Stimulated activated CD8-positive, alpha-beta memory T cell treated with anti-CD3 and anti-CD28 coated beads, Interleukin-7, amount 100 ng/mL, for 1 hour (primary cell): ENCODE data around the gene ZNF526.

ENCODE experiments used
- DNase-seq, 2 donors: peaks; one replicate each; pipeline ENCODE4 v3.0.0-alpha.2; 2020; ENCODE audit warnings: low read depth in 2 of 2

ZNF526 gene, protein sequence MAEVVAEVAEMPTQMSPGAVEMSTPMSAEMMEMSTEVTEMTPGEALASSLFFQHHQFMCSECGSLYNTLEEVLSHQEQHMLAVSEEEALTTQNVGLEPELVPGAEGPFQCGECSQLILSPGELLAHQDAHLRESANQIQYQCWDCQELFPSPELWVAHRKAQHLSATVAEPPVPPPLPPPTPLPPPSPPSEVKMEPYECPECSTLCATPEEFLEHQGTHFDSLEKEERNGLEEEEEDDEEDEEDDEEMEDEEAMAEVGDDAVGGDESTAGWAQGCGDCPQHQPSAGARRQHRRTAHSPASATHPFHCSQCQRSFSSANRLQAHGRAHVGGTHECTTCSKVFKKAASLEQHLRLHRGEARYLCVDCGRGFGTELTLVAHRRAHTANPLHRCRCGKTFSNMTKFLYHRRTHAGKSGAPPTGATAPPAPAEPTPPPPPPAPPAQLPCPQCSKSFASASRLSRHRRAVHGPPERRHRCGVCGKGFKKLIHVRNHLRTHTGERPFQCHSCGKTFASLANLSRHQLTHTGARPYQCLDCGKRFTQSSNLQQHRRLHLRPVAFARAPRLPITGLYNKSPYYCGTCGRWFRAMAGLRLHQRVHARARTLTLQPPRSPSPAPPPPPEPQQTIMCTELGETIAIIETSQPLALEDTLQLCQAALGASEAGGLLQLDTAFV

DNA sequence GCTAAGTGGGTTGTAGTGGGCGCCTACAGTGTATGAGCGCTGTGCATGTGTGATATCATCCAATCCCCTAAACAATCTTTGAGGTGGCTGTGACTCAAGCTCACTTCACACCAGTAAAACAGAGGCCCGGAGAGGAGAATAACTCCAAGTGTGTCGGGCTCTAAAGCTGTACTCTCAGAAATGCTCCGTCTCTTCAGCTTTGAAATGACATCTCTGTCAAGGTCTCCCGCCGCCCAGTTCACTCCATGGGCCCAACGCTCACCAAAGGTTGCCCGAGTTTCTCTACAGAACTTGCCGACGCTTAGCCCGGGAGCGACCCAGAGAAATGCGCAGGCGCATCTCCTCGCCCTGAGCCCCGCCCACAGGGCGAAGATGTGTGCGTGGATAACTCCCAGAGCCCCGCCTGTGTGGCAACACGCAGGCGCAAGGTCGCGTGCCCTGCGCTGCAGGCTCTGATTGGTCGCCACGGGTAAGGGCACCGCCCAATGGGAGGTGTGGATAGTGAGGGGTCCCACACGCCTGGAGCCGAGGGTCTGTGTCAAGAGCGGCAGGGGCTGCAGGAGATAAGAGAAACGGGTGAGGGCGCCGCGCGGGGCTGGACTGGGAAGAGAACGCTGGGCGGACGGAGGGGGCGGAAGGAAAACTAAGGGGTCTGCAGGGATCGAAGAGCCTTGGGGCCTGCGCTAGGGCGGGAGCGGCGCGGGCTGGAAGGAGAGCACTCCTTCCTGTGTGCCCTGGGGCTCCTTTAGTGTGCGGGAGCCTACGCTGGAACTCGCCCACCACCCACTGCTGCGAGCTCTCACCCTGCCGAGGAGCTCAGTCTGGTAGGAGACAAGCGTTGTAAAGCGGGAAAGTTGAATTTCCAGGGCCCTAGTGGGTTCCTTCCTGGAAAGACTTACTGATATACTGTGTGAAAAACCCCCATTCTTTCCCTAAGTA is at the start of gene ZNF526:
Gene ZNF526 (plus strand): TSS at position 501 of the 939 bp plus-strand sequence. CDS start 4,092 bp downstream, outside the sequence.
- peak; percentile 91 to 94 for DNase-seq

DNA sequence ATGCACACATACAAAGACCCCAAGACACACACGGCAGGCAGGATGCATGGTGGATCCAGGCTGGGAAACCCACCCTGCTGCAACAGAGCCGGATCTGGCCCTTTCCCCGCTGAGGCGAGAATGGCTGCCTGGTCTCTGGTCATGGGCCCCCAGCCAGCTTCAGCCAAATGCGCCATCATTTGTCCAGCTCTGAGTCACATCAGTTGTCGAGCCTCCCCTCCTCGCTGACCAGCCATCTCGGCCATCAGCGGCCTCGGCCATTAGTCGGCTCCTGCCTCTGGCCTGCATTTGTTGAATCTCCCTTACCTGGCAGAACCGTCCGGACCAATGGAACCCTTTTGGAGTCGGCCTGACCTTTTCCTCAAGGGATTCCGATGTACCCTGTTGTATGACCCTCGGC is 49.4 kb upstream of the ZNF526 start:
- no peak for DNase-seq

DNA sequence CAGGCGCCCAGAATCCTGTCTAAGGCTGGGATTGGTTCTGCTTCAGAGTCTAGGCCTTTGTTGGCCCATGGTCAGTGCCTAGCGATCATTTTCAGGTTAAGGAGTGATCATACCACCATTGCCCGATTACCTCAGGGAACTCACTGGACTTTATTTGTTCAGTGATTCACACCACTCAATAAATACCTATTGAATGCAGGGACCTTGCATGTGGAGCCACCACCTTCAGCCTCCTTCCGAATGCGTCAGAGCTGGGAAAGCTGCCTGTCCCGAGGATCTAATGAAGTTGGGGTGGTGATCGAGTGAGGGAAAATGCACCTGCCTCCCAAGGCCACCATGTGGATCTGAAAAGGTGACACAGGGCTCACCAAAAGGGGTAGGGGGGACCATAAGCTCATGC is 47.9 kb upstream of the ZNF526 start:
- DNase-seq = no peak

DNA sequence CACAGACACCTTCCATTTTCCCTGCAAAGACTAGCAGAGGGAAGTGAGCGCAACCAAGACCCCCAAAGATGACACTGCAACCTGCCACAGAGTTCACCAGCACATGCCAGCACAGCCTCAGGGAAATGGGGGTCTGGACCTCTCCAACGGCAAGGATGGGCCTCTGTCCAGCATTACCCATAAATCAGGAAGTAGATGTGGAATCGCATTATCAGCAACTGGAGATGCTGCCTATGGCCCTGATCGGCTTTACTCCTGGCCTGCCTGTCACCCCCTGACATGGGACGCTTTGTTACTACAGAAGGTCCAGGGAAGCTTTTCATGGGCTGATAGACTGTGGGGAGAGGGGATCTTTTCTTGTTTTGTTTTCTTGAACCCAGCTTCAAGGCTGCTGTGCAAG is 46.4 kb upstream of the ZNF526 start:
- no peak for DNase-seq

DNA sequence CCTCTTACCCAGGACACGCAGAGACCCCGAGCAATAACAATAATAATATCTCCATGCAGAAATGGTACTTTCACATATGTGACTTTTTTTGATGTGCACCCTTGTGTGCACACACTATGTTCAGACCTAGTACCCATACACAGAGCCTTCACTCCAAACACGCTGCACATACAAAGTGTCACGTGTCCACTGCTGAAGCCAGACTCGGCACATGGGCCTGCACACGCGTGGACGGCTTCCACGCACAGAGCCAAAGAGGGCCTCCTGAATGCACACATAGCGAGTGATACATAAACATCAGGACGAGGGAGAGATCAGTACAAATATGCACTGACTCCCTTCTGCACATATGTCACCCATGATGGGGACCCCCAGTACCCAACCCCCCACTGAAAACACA is 45.9 kb upstream of the ZNF526 start:
- no peak for DNase-seq

DNA sequence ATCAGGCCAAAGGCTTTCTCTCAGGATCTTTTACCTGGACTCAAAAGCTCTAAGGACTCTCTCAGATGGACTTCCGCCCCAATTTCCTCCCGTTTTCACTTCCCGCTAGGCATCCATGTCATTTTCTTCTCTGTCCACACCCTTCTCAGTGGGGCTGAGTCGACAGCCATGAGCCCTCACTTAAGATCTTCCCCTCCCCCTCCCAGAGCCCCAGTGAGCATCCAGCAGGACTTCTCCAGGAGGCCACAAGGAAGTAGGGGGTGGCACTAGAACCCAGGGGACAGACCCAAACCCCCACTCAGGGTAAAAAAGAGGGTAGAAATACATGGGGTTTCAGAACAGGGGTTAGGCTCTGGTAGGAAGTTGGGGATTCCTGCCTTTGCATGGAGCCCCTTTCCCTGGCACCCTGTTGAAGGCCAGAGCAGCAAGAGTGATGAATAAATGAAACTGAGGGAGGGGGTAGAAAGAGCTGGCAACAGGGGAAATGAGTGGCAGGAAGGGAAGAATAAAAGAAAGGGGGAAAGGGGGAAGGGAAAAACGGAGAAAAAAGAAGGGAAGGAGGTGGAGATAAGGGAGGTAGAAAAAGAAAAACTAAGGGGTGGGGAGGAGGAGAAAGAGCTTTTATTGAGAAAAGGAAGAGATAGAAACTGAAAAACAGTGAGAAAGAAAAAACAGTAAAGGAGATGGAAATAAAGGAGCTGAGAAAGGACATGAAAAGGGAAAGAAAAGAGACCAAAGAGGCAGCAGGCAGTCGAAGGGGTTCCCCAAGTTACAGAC is 45.0 kb upstream of the ZNF526 start:
- DNase-seq = no peak

DNA sequence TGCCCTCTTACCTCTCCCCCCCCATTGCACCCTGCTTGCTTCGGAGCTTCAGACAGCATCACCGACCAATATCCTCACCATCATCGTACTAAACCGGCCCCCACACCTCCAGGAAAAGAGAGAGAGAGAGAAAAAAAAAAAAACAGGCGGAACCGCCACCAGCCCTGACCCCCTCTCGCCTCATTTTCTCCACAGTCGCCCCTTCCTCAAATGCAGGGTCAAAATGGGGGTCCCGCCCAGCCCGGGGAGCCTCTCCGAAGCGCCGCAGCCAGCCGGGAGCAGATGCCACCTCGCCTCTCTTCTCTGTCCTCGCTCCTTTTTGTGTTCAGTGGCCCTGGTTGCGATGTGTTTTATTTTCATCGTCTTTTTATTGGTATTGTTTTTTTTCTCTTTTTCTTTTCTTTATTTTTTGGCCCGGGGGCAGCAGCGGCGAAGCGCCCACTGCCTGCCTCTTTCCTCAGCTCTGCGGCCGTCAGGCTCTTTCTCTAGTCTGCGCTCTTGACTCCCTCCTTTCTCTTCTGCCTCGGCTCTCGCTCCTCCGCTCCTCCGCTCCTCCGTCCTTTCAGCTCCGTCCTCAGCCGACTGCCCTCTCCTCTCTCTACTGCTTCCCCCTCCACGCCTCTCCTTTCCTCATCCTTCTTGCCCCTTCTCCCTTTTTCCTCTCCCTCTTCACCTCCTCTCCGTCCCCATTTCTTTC is 44.0 kb upstream of the ZNF526 start:
- no peak for DNase-seq

DNA sequence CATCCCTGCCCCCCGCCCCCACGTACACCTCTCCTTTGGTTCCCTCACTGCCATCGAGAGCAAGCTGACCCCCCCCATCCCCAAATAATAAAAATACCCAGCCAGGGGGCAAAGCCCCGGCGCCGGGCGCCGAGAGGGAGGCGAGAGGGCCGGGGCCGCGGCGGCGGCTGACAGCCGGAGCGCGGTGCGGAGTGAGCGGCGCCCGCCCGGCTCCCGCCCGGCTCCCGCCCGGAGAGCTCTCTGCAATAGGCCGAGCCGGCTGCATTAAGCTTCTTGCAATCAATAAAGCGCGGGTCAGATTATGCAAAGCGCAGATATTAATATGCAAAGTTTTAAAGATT is 43.5 kb upstream of the ZNF526 start:
- DNase-seq = no peak

DNA sequence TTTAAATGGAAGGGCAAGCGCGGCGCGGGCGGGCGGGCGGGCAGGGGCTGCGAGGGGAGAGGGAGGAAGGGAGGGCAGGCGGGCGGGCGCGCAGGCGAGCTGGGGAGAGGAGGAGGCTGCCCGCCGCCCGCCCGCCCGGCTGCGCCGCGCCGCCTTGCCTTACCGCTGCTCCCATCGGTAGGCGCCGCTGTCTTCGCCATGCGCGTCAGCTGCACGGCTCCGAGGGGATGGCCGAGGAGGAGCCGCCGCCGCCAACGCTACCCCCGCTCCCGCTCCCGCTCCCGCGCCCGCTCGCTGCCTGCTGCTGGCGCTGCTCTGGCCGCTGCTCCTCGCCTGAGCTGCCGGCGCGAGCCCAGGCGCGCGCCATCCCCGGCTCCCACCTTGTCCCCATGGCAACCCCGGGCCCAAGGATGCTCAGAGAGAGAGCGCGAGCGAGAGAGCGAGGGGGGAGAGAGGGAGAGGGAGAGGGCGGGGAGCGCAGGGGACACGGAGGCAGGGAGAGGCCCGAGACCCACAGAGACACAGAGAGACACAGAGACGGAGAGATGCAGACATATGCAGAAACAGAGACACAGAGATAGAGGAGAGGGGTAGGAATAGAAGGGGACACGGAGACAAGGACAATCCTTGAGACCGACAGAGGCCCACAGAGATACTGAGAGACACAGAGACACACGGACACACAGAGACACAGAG is 43.0 kb upstream of the ZNF526 start:
- DNase-seq = peak; percentile 45 to 51

DNA sequence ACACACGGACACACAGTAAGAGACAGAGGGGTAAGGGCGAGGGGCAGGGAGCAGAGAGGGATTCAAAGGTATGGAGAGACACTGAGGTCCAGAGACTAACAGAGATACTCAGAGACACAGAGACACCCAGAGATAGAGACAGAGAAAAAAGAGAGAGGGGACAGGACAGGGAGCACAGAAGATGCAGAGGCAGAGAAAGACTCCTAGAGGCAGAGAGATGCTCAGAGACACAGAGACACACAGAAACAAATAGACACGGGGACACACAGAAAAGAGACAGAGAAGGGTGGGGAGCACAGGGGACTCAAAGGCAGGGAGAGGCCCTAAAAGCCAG is 42.5 kb upstream of the ZNF526 start:
- DNase-seq = no peak

DNA sequence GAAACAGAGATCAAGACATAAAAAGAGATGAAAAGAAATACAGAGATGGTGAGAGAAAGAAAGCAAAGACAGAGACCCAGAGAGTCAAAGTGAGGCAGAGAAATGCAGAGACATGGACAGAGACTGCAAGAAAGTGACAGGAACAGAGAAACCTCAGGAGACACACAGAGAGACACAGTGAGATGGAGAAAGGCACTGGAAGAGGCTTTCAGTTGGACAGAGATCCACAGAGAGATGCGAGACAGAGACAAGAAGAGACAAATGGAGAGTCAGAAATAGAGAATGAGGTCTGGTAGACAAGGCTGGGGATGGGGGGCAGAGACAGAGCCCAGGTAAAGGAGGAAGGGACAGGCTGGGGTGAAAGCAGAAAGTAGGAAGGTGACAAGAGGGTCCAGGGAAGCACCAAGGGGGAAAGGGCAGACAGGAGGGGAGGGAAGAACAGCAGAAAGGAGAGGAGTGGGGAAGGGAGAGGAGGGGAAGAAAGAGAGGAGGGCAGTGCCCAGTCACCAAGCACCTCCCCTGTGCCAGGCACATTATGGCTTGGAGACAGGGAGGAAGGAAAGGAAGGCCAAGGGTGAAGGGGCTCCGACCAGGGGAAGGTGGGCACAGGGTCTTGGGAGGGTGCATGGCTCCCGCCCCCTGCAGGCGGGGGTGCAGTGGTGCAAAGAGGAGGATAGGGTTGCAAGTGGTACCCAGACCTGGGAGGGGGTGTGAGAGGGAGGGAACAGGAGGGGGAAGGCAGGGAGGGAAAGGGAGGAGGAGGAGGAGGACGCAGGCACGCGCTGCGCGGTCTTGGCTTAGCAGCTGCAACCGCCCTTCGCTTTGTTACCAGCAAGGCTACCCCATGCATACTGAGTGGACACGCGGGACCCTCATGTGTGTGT is 41.1 kb upstream of the ZNF526 start:
- DNase-seq = no peak

DNA sequence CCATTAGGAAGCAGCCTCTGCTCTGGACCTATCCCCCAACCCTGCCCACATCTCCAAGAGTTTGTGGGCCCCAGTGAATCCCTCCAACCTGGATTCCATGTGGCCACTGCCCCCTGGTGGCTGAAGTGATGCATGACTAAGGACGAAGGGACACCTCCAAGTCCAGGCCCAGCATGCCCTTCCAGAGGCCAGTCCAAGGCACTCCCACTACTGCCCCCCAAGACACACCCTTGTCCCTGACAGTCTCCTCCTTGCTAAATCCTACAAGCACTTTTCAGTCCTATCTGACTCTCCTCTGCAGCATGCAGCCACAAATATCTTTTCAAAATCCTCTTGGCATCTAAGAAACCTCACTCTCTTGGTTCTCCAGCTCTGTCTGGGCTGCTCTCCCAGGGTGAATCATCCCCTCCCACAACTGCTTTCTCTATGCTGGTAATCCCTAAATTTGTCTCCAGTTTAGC is 35.7 kb upstream of the ZNF526 start:
- DNase-seq = peak; percentile 31 to 55

DNA sequence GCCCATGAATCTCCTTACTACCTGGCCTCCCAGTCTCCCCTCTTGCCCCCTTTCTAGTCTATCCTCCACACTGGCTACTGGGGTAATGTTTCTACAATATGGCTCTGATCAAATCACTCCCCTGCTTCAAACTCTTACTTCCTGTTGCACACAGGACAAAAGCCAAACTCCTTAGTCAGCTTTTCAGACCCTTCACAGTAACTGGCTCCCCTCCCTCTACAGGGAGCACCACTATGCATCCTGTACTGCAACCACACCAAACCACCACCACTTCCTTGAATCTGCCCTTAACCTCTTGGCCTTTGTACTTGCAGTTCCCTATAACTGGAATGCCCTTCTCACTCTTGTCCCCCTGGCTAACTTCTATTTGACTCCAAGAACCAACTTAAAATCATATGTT is 34.8 kb upstream of the ZNF526 start:
- no peak for DNase-seq

DNA sequence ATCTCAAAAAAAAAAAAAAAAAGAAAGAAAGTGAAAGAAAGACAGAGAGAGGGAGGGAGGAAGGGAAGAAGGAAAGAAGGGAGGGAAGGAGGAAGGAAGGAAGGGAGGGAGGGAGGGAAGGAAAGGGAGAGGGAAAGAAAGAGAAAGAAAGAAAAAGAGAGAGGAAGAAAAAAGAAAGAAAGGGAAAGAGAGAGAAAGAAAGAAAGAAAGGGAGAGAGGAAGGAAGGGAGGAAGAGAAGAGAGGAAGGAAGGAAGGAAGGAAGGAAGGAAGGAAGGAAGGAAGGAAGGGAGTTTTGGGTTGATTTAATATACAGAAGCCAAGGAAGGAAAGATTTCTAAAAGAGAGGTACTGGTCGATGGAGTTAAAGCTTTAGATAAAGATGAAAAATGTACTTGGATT is 31.4 kb upstream of the ZNF526 start:
- no peak for DNase-seq

DNA sequence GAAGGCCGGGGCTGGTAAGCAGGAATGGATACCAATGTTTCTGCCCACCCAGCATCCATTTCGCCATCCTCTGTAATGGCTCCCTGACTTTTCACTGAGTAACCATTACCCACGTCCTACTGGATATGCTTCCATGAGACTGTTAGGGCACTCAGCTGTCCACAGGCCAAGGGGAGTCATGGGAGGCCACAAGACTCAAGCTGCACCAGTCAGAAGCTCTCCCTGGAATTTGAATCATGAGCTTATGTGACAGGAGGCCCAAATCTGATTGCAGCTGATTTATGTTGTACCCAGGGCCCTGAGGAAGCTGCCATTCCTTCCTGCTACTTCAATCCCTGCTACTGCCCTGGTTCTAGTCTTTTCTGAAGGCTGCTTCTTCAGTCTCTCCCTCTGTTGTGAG is 31.0 kb upstream of the ZNF526 start:
- no peak for DNase-seq

DNA sequence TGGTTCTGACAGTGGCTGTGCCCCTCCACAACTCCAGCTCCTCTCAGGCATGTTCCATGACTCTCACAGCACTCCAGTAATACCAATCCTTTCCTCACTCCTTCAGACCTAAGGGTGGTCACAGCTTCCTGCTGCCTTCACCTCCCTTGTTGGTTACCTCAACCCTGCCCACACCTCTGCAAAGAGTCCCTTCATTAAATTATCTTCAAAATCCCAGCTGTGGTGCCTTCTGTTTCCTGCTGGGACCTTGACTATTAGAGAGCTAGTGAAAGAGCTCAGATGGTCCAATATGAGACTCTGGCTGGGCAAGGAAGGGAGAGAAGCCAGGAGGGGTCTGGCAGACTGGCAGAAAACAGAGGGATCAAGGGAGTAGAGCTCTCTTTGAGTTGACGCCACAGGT is 28.8 kb upstream of the ZNF526 start:
- no peak for DNase-seq

DNA sequence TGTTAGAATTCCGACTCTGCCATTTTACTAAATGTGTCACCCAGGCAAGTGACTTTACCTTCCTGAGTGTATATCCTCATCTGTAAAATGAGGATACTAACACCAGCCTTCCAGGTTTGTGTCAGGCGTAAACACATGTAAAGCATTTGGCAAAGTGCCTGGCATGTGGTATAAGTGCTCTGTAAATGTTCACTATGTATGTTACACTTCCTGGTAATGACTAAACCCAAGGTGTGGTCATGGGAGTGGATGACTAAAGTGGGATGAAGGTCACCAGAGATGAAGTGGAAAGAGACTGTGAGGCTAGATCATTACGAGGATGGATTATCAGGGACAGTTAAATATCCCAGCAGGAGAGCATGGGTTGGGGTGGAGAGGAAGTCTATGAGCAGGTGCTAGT is 28.3 kb upstream of the ZNF526 start:
- no peak for DNase-seq

DNA sequence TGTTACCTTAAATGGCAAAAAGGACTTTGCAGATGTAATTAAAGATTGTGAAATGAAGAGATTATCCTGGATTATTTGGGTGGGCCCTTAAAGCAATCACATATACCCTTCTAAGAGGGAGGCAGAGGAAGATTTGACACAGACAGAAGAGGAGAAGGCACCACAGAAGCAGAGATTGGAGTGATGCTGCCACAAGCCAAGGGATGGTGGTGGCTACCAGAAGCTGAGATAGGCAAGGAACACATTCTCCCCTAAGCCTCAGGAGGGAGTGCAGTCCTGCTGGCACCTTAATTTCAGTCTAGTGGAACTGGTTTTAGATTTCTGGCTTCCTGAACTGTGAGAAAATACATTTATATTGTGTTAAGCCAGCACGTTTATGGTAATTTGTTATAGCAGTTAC is 26.8 kb upstream of the ZNF526 start:
- no peak for DNase-seq

DNA sequence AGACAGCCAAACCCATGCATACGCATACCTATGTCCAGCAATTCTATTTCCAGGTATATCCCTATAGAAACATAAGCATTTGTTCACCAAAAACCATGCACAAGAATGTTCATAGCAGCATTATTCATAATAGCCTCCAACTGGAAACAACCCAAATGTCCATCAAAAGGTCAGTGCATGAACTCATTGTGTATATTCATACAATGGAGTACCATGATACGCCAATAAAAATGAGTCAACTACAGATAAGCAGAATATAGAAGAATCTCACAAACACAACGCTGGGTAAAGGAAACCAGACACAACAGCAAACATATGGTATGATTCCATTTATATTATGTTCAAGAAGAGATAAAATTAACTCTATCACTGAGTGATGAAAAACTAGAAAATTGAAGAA is 26.4 kb upstream of the ZNF526 start:
- DNase-seq = no peak
